CD4-positive, alpha-beta T cell treated with Interleukin-2 at 100 ng/mL for 4 hours (primary cell): ENCODE measurements around the gene CEP72.

ENCODE experiments used
- DNase-seq: peaks from one replicate; pipeline ENCODE4 v3.0.0-alpha.2; 2020; ENCODE audit warnings: low spot score

The CEP72 gene

GRCh38 chr5:638501-639252, 26.5 kb downstream of the CEP72 start:
- no peak for DNase-seq

- no peak for DNase-seq
Measured at GRCh38 chr5:639253-639530, 27.1 kb downstream of the CEP72 start.

GRCh38 chr5:639584-640213, 27.6 kb downstream of the CEP72 start:
- DNase-seq = no peak

- no peak for DNase-seq
Measured at GRCh38 chr5:640461-641330, 28.6 kb downstream of the CEP72 start.

- no peak for DNase-seq
Measured at GRCh38 chr5:641331-641765, 29.2 kb downstream of the CEP72 start.

GRCh38 chr5:642481-642880, 30.3 kb downstream of the CEP72 start:
- no peak for DNase-seq

GRCh38 chr5:643351-643801, 31.2 kb downstream of the CEP72 start:
- DNase-seq = no peak

GRCh38 chr5:643811-644271, 31.7 kb downstream of the CEP72 start:
- no peak for DNase-seq

GRCh38 chr5:644509-644908, 32.4 kb downstream of the CEP72 start:
- DNase-seq = no peak

- DNase-seq = no peak
Measured at GRCh38 chr5:644971-645370, 32.8 kb downstream of the CEP72 start.

- DNase-seq = no peak
Measured at GRCh38 chr5:645421-645820, 33.3 kb downstream of the CEP72 start.

- no peak for DNase-seq
Measured at GRCh38 chr5:646396-647201, 34.5 kb downstream of the CEP72 start.

GRCh38 chr5:647311-647710, 35.2 kb downstream of the CEP72 start:
- DNase-seq = no peak

GRCh38 chr5:647727-648126, 35.6 kb downstream of the CEP72 start:
- no peak for DNase-seq

GRCh38 chr5:651296-652022, 39.3 kb downstream of the CEP72 start:
- DNase-seq = no peak

- no peak for DNase-seq
Measured at GRCh38 chr5:652023-652515, 39.9 kb downstream of the CEP72 start.

- DNase-seq = no peak
Measured at GRCh38 chr5:652773-653350, 40.7 kb downstream of the CEP72 start.

- DNase-seq = no peak
Measured at GRCh38 chr5:654071-654778, 42.1 kb downstream of the CEP72 start.

GRCh38 chr5:655406-655805, 43.3 kb downstream of the CEP72 start:
- no peak for DNase-seq

GRCh38 chr5:657570-657969, 45.4 kb downstream of the CEP72 start:
- no peak for DNase-seq
